Right hindlimb (tissue), 1 donor: ENCODE measurements around the gene ANKRD52.
A peak's percentile ranks its signal among the peaks of the same experiment; 100 is the strongest.
"Not testable (repeated sequence)": the region's sequence is repeated elsewhere in the genome, so short reads cannot be mapped to it uniquely, and the experiment has no call there.

Source experiments
- DNase-seq: peaks from one replicate; pipeline ENCODE4 v3.0.0-alpha.2; 2018

The ANKRD52 gene

GRCh38 chr12:56258068-56258819, at the start of gene ANKRD52:
TSS of gene ANKRD52 (minus strand) at chr12:56258384. CDS start at chr12:56258269, 115 bp downstream.
- DNase-seq, result peak; percentile 87

- no peak for DNase-seq
Observed at GRCh38 chr12:56307221-56307965, 49.2 kb upstream of the ANKRD52 start.

DNA sequence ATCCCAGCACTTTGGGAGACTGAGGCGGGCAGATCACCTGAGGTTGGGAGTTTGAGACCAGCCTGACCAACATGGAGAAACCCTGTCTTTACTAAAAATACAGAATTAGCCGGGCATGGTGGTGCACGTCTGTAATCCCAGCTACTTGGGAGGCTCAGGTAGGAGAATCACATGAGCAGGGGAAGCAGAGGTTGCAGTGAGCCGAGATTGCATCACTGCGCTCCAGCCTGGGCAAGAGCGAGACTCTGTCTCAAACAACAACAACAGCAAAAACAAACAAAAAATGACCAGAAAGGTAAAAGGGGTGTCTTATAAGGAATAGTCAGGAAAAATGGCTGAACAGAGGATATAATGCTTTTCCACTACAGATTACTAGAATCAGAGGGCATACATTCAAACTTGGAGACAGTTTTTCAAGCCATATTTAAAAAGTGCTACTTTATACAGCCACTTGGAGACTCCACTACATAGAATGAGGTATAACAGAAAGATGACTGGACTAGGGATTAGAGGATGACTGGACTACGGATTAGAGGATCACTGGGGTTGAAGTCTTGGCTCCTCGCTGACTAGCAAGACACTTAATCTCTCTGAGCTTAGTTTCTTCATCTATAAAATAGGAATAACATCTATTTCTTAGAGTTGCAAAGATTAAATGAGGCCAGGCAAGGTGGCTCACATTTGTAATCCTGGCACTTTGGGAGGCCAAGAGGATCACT, 46.8 kb upstream of the ANKRD52 start:
- DNase-seq, result no peak

GRCh38 chr12:56304276-56304675, 46.1 kb upstream of the ANKRD52 start:
- no peak for DNase-seq

DNA sequence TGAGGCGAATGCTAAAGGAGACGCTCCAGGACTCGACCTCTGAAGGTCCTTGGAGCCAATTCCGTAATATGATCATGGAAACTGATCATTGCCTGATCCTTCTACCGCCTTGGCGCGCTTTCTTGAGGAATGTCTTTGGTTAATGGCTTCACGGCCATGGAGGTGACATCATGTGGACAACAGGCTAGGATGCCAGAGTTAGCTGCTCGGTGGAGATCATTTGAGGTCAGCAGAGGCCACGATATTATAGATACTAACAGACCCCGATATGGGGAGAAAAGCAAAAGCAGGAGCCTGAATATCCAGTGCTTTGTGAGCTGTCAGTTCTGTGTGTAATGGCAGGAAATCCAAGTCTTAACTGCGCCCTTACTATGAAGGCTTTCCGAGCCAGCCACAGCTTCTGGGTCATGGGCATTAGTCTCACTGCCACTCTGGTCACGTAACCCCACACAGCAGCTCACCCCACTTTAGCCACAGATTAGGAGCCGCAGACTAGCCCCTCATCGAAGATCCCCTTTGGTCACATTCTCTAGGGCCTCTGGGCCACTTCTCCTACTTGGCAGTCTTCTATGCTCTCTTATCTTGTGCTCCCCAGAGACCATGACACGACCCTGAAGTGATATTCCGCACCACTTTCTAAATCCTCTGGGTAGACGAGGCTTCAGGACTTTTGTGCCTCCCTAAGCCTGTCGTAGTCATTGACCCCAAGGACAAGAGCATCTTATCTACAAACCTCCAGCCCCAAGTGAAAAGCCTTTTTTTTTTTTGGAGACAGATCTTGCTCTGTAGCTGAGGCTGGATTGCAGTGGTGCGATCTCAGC, 42.7 kb upstream of the ANKRD52 start:
- DNase-seq, result no peak

DNA sequence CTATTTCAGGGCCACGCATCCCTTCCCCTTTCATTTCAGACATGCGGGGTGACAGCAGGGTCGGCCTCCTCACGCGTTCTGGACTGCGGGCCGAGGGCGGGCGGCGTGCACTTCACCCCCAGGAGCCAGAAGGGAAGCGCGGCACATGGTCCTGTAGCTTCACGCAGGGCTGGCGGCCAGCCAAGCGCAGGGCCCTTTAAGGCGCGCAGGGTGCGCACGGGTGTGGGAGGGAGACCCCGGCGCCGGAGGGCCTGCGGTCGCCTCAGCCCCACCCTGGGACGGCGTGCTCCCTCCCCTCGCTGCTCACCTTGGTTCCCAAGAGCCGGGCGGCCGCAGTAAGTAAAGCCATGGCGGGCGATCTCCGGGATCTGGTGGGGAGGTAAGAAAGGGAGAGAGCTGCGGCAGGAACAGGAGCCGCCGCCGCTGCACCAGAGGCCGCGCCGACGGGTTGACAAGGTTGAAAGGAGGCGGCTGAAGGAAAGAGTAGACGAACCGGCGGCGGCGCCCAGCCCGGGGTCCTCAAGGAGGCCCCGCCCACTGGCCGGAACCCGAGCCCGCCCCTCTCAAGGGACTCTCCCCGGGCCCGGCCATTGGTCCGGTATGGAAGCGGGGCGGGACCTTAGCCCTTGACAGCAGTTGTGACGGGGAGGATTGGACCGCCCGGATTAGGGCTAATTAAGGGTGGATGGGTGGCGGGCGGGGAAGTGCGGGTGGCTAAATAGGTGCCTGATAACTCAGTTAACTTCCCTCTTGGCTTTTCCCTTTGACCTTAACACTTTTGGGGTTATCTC, 41.9 kb upstream of the ANKRD52 start, which contains the start of gene CS:
CS (minus strand) TSS at position 478 of the 791 bp plus-strand sequence; CDS start at position 349, 129 bp downstream.
- peak; percentile 98 for DNase-seq

DNA sequence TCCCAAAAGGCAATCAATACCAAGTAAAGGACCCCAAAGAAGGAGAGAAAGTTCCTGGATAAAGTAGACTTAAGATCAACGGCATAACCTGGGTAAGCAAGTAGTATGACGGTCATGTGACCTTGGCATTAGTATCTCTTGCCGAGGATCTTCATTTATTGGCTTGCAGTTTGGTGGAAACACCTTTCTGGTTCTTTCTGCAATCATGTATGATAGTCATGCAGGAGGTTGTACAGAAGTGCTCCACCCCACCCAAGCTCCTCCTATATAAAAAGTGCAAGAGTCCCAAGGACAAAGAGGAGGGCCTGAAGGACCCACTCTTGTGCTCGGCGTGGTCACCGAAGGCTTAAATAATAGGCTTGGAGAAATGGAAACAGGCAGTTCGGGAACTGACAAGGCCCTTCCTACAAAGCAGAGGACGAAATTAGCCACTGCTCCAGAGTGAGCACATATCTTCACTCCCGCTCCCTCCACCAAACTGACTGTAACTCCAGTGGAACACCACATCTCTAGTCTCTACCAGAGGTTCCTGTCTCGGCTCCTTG, 41.2 kb upstream of the ANKRD52 start:
- no peak for DNase-seq

DNA sequence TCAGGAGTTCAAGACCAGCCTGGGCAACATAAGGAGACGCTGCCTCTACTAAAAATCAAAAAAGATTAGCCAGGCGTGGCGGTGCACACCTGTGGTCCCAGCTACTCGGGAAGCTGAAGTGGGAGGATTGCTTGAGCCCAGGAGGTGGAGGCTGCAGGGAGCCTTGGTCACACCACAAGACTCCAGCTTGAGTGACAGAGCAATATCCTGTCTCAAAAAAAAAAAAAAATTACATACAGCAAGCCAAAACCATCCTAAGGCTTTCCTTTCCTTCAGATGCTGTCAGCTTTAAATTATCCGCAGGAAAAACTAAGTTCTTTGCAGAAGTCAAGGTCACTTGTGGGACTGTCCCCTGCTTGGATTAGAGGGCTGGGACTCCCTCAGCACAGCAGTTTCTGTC, 40.6 kb upstream of the ANKRD52 start:
- DNase-seq, result no peak

- no peak for DNase-seq
Observed at GRCh38 chr12:56297400-56297799, 39.2 kb upstream of the ANKRD52 start.

DNA sequence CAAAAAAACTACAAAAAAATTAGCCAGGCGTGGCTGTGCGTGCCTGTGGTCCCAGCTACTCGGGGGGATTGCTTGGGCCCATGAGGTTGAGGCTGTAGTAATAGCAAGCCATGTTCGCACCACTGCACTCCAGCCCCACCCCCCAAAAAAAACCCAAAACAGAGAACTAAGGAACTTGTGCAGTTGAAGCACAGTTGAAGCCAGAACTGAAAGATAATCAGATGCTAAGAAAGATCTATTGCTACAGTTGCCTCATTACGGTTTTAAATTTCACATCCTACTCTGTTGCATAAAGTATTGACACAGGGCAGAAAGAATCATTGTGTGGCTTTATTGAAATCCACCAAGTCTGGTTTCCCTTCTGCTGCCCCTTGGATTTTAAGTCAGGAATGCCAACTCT, 38.1 kb upstream of the ANKRD52 start:
- no peak for DNase-seq

DNA sequence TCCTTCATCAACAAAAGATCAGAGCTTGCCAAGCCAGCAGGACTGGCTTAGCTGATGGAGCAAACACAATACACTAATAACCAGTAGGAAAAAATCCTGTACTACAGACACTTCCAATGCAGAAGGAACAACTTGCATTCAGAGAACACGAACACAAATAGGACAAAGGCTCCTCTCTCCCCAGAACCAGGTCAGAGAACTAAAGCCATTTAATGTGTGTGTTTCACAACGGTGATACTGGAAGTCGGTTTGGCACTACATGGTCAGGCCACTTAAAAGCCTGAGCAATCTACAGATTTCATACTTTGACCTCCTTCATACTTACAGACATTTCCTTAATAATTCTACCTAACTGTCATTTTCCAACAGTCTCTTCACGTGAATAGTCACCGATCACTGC, 35.6 kb upstream of the ANKRD52 start:
- DNase-seq, result no peak

GRCh38 chr12:56288705-56289387, 30.7 kb upstream of the ANKRD52 start:
- DNase-seq, result no peak

DNA sequence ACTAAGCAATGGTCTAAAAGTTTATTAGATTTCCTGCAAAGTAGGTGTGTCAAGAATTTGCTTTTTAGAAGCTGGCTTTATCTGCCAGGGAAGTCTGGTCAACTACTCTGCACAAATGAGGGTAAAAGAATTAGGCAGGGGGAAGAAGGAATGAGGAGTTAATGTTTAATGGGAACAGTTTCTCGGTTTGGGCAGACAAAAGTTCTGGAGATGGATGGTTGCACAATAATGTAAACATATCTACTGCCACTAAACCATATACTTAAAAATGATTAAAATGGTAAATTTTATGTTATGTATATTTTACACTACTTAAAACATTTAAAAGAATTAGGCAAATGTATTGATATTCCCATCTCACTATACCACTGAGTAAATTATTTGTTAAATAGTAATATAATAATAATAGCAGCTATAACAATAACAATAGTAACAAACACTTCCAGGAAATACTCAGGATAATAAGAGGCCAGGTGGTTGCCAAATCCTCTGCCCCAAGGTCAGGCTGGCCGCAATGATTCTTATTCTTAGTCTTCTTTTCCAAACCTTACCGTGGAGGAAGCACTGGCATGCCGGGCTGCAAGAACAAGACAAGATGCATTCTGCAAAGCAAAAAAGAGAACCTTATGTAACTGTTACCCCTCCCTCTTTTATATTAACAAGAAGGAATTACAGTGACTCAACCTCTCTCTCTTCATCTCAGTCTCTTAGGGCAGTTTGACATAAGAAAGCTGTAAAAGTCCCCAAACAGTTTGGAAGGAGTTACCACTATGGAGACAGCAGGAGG, 28.1 kb upstream of the ANKRD52 start:
- DNase-seq, result no peak

- DNase-seq, result not testable (repeated sequence)
Observed at GRCh38 chr12:56284263-56284662, 26.1 kb upstream of the ANKRD52 start.

DNA sequence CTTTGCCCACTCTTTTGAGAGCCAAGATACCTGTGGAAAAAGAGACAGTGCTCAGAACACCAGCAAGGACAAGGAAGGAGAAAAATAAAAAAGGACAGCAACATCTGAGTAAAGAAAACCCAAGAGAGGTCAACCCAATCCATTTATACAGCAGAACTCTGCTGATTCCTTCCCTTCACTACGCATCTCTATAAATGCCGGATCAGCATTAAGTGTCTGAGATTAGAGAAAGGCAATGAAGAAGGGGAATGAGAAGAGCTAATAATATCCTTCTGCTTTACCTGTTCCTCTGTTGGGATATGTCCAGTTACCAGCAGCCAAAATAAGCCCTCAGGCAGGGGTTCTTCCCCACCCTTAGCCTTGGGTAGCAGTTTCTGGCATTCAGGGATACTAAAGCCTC, 24.4 kb upstream of the ANKRD52 start:
- DNase-seq, result no peak

- no peak for DNase-seq
Observed at GRCh38 chr12:56282030-56282429, 23.8 kb upstream of the ANKRD52 start.

GRCh38 chr12:56280849-56281248, 22.7 kb upstream of the ANKRD52 start:
- DNase-seq, result no peak

DNA sequence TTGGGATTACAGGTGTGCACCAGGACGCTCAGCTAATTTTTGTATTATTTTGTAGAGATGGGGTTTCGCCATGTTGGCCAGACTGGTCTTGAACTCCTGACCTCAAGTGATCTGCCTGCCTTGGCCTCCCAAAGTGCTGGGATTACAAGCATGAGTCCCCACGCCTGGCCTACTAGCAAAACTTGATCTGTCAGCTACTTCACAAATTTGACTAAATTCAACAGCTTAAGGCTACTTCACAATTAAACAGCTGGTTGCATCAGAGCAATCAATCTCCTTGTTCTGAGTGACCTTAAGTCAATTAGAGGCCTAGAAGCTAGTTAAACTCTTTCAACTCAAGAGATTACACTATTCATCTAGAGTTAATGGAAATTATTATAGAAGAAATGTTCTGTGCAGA, 20.7 kb upstream of the ANKRD52 start:
- no peak for DNase-seq

GRCh38 chr12:56274299-56274698, 16.1 kb upstream of the ANKRD52 start:
- no peak for DNase-seq

GRCh38 chr12:56272468-56272867, 14.3 kb upstream of the ANKRD52 start:
- DNase-seq, result not testable (repeated sequence)
